Measurements from ENCODE around the gene PABPC3. TPM values are rescaled to one million over a fixed set of nuclear protein-coding genes. Genes with fewer than 3 reads are reported as not detected.

The PABPC3 gene
- total RNA-seq, 1 experiment from 2014 or later, result 0.18 TPM

- no peaks in the 10 kb centered on the region for H3K9me3 ChIP-seq (ENCODE audit: control insufficient read depth, insufficient read depth, low read depth, low read length)
- DNase-seq (ENCODE audit: low read depth, low spot score) (no peak), ATAC-seq (no peak)
- H3K36me3 ChIP-seq (ENCODE audit: control insufficient read depth, insufficient read depth, low read length), result no peaks in the 10 kb centered on the region
- BruUV-seq (replicated peaks), result no TSS peak
- H3K27ac ChIP-seq (ENCODE audit: low read length), result no peak overlapping the region
- in situ Hi-C loops (cut with HindIII; ENCODE audit: low pct_unique_long_range_greater_than_20kb, low sequenced_read_pairs), result no loop called here
- no peak for TF ChIP-seq POLR2AphosphoS5 (IDR thresholded peaks at IDR 0.05; ENCODE audit: low read depth, low read length)
- TF ChIP-seq, protein P1, sequence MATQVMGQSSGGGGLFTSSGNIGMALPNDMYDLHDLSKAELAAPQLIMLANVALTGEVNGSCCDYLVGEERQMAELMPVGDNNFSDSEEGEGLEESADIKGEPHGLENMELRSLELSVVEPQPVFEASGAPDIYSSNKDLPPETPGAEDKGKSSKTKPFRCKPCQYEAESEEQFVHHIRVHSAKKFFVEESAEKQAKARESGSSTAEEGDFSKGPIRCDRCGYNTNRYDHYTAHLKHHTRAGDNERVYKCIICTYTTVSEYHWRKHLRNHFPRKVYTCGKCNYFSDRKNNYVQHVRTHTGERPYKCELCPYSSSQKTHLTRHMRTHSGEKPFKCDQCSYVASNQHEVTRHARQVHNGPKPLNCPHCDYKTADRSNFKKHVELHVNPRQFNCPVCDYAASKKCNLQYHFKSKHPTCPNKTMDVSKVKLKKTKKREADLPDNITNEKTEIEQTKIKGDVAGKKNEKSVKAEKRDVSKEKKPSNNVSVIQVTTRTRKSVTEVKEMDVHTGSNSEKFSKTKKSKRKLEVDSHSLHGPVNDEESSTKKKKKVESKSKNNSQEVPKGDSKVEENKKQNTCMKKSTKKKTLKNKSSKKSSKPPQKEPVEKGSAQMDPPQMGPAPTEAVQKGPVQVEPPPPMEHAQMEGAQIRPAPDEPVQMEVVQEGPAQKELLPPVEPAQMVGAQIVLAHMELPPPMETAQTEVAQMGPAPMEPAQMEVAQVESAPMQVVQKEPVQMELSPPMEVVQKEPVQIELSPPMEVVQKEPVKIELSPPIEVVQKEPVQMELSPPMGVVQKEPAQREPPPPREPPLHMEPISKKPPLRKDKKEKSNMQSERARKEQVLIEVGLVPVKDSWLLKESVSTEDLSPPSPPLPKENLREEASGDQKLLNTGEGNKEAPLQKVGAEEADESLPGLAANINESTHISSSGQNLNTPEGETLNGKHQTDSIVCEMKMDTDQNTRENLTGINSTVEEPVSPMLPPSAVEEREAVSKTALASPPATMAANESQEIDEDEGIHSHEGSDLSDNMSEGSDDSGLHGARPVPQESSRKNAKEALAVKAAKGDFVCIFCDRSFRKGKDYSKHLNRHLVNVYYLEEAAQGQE (IDR thresholded peaks at IDR 0.05; ENCODE audit: insufficient read depth in 1 of 2, low read depth in 2 of 2, low read length in 1 of 2), result no peak
- H3K4me1 ChIP-seq (ENCODE audit: control insufficient read depth, insufficient read depth, low read length), result no peaks in the 10 kb centered on the region
- ChIA-PET CTCF (interaction anchor here (0.6 kb wide), 1 partner anchor 25 kb away, joined by 7 read pairs; no protein-coding TSS in a partner anchor), POLR2A (no interaction called here)
- H3K4me3 ChIP-seq (ENCODE audit: low read depth in 2 of 2, low read length in 2 of 2), result no peak overlapping the region
- peaks cover 3% of the 10 kb centered on the region for H3K27me3 ChIP-seq (ENCODE audit: control insufficient read depth, insufficient read depth, low read length)
- intact Hi-C loops (cut with micrococcal nuclease; ENCODE audit: unreplicated experiment), result no loop called here
These were observed 27.1 kb upstream of the PABPC3 start for GRCh38 chr13:25068810-25069209.

GRCh38 chr13:25069236-25069635 lies 26.7 kb upstream of the PABPC3 start:
- in situ Hi-C loops (cut with HindIII; ENCODE audit: low pct_unique_long_range_greater_than_20kb, low sequenced_read_pairs), result no loop called here
- H3K4me1 ChIP-seq (ENCODE audit: control insufficient read depth, insufficient read depth, low read length), result no peaks in the 10 kb centered on the region
- H3K36me3 ChIP-seq (ENCODE audit: control insufficient read depth, insufficient read depth, low read length), result no peaks in the 10 kb centered on the region
- H3K27ac ChIP-seq (ENCODE audit: low read length), result no peak overlapping the region
- ChIA-PET CTCF (interaction anchor here (0.6 kb wide), 1 partner anchor 24 kb away, joined by 7 read pairs; no protein-coding TSS in a partner anchor), POLR2A (no interaction called here)
- DNase-seq (ENCODE audit: low read depth, low spot score), result no peak
- ATAC-seq, result no peak
- TF ChIP-seq, protein P1 (IDR thresholded peaks at IDR 0.05; ENCODE audit: insufficient read depth in 1 of 2, low read depth in 2 of 2, low read length in 1 of 2), result no peak
- TF ChIP-seq SIN3A (IDR thresholded peaks at IDR 0.05; ENCODE audit: borderline replicate concordance, insufficient read depth, low read depth, low read length) (no peak), TCF7L2 (IDR thresholded peaks at IDR 0.05; ENCODE audit: low read depth, low read length) (no peak), POLR2AphosphoS5 (IDR thresholded peaks at IDR 0.05; ENCODE audit: low read depth, low read length) (no peak)
- TF ChIP-seq, protein P2, sequence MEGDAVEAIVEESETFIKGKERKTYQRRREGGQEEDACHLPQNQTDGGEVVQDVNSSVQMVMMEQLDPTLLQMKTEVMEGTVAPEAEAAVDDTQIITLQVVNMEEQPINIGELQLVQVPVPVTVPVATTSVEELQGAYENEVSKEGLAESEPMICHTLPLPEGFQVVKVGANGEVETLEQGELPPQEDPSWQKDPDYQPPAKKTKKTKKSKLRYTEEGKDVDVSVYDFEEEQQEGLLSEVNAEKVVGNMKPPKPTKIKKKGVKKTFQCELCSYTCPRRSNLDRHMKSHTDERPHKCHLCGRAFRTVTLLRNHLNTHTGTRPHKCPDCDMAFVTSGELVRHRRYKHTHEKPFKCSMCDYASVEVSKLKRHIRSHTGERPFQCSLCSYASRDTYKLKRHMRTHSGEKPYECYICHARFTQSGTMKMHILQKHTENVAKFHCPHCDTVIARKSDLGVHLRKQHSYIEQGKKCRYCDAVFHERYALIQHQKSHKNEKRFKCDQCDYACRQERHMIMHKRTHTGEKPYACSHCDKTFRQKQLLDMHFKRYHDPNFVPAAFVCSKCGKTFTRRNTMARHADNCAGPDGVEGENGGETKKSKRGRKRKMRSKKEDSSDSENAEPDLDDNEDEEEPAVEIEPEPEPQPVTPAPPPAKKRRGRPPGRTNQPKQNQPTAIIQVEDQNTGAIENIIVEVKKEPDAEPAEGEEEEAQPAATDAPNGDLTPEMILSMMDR (IDR thresholded peaks at IDR 0.05), result no peak
- H3K27me3 ChIP-seq (ENCODE audit: control insufficient read depth, insufficient read depth, low read length), result peaks cover 3% of the 10 kb centered on the region
- H3K9me3 ChIP-seq (ENCODE audit: control insufficient read depth, insufficient read depth, low read depth, low read length), result no peaks in the 10 kb centered on the region
- intact Hi-C loops (cut with micrococcal nuclease; ENCODE audit: unreplicated experiment), result no loop called here
- BruUV-seq (replicated peaks), result no TSS peak
- no peak overlapping the region for H3K4me3 ChIP-seq (ENCODE audit: low read depth in 2 of 2, low read length in 2 of 2)
